HEK293 (cell line): ENCODE data around the gene MED16.

ENCODE experiments used
- CTCF ChIA-PET: fragments of 350-600 bp; formaldehyde crosslinking; extraction: SDS; loops from one replicate; lab custom pipeline; 2021; ENCODE audit warnings: antibody characterized with exemption; lab: Yijun Ruan, JAX
- POLR2A ChIA-PET: fragments of 300-600 bp; formaldehyde crosslinking; extraction: SDS; loops from one replicate; lab custom pipeline; 2020; ENCODE audit warnings: antibody characterized with exemption, inconsistent platforms; lab: Yijun Ruan, JAX
- H3K27ac ChIP-seq: fragments of 200-500 bp; sonication (Bioruptor generic); 2 replicates; pipeline ENCODE4 v1.5.1; 2014; ENCODE audit warnings: low read depth, low read length, control low read depth, inconsistent platforms; ENCODE audit errors: extremely low read depth
- H3K36me3 ChIP-seq, 2 experiments: fragments of 200-500 bp in 1 of 2; sonication (Bioruptor generic) in 1 of 2; 1 replicate in 1 of 2; 2 replicates in 1 of 2; pipeline ENCODE4 v1.5.1; 2014 to 2017; ENCODE audit warnings: inconsistent platforms in 2 of 2, low read length in 2 of 2; ENCODE audit not compliant: control insufficient read depth in 2 of 2, insufficient read depth in 1 of 2
- H3K4me1 ChIP-seq: fragments of 200-500 bp; sonication (Bioruptor generic); 2 replicates; pipeline ENCODE4 v1.5.1; 2014; ENCODE audit warnings: mild to moderate bottlenecking, low read length, inconsistent platforms; ENCODE audit not compliant: control insufficient read depth, insufficient read depth
- H3K4me3 ChIP-seq: 2 replicates; pipeline ENCODE4 v1.5.1; 2011; ENCODE audit warnings: low read depth, mild to moderate bottlenecking, control low read depth, low read length, moderate library complexity
- H3K9me3 ChIP-seq: fragments of 200-500 bp; sonication (Bioruptor generic); 2 replicates; pipeline ENCODE4 v1.5.1; 2014; ENCODE audit warnings: low read depth, low read length, inconsistent platforms; ENCODE audit not compliant: control insufficient read depth, insufficient read depth
- BCL6B ChIP-seq: fragments of 450-650 bp; formaldehyde crosslinking; IDR thresholded peaks from 2 replicates; pipeline ENCODE4 v1.5.1; 2017; ENCODE audit warnings: missing biosample characterization, missing genetic modification characterization
- IKZF3 ChIP-seq: fragments of 450-650 bp; IDR thresholded peaks from 2 replicates; pipeline ENCODE4 v1.5.0; 2018; ENCODE audit warnings: missing biosample characterization, mild to moderate bottlenecking, missing genetic modification characterization, moderate library complexity
- KLF8 ChIP-seq: fragments of 450-650 bp; formaldehyde crosslinking; IDR thresholded peaks from 2 replicates; pipeline ENCODE4 v1.5.1; 2016; ENCODE audit warnings: missing biosample characterization, missing genetic modification characterization
- PBX3 ChIP-seq: sonication (generic); formaldehyde crosslinking; IDR thresholded peaks from 2 replicates; pipeline ENCODE4 v1.8.1; 2022; ENCODE audit warnings: mild to moderate bottlenecking, moderate library complexity, missing genetic modification reagents
- SCRT2 ChIP-seq: fragments of 450-650 bp; formaldehyde crosslinking; IDR thresholded peaks from 2 replicates; pipeline ENCODE4 v1.5.1; 2016; ENCODE audit warnings: missing biosample characterization, missing genetic modification characterization
- SP2 ChIP-seq: fragments of 450-650 bp; formaldehyde crosslinking; IDR thresholded peaks from 2 replicates; pipeline ENCODE4 v1.5.1; 2016; ENCODE audit warnings: missing biosample characterization, missing genetic modification characterization
- SP3 ChIP-seq: fragments of 450-650 bp; formaldehyde crosslinking; IDR thresholded peaks from 2 replicates; pipeline ENCODE4 v1.5.1; 2016; ENCODE audit warnings: missing biosample characterization, missing genetic modification characterization
- YY1 ChIP-seq: fragments of 450-650 bp; formaldehyde crosslinking; IDR thresholded peaks from 2 replicates; pipeline ENCODE4 v1.5.1; 2018; ENCODE audit warnings: missing biosample characterization, missing genetic modification characterization
- ZBTB20 ChIP-seq: fragments of 450-650 bp; formaldehyde crosslinking; IDR thresholded peaks from 2 replicates; pipeline ENCODE4 v1.5.1; 2016; ENCODE audit warnings: missing biosample characterization, missing genetic modification characterization
- ZBTB48 ChIP-seq: fragments of 450-650 bp; formaldehyde crosslinking; IDR thresholded peaks from 2 replicates; pipeline ENCODE4 v1.5.1; 2016; ENCODE audit warnings: missing biosample characterization, missing genetic modification characterization
- ZEB2 ChIP-seq: fragments of 450-650 bp; formaldehyde crosslinking; IDR thresholded peaks from 2 replicates; pipeline ENCODE4 v1.5.1; 2016; ENCODE audit warnings: missing biosample characterization, missing genetic modification characterization
- ZNF155 ChIP-seq: fragments of 450-650 bp; formaldehyde crosslinking; IDR thresholded peaks from 2 replicates; pipeline ENCODE4 v1.5.1; 2016; ENCODE audit warnings: missing biosample characterization, missing genetic modification characterization
- ZNF174 ChIP-seq: fragments of 450-650 bp; formaldehyde crosslinking; IDR thresholded peaks from 2 replicates; pipeline ENCODE4 v1.5.0; 2017; ENCODE audit warnings: missing biosample characterization, mild to moderate bottlenecking, missing genetic modification characterization
- ZNF341 ChIP-seq: fragments of 450-650 bp; formaldehyde crosslinking; IDR thresholded peaks from 2 replicates; pipeline ENCODE4; 2016; ENCODE audit warnings: low read depth, missing biosample characterization, missing genetic modification characterization
- ZNF362 ChIP-seq: fragments of 450-650 bp; formaldehyde crosslinking; IDR thresholded peaks from 2 replicates; pipeline ENCODE4 v1.5.1; 2016; ENCODE audit warnings: missing biosample characterization, missing genetic modification characterization
- ZNF423 ChIP-seq: fragments of 450-650 bp; formaldehyde crosslinking; IDR thresholded peaks from 2 replicates; pipeline ENCODE4 v1.5.1; 2016; ENCODE audit warnings: missing biosample characterization, missing genetic modification characterization
- ZNF529 ChIP-seq: fragments of 450-650 bp; formaldehyde crosslinking; IDR thresholded peaks from 2 replicates; pipeline ENCODE4 v1.5.1; 2017; ENCODE audit warnings: missing genetic modification characterization, missing biosample characterization; ENCODE audit not compliant: insufficient replicate concordance
- ZNF600 ChIP-seq: fragments of 450-650 bp; formaldehyde crosslinking; IDR thresholded peaks from 2 replicates; pipeline ENCODE4 v1.5.1; 2016; ENCODE audit warnings: missing biosample characterization, missing genetic modification characterization
- ZNF624 ChIP-seq: fragments of 450-650 bp; formaldehyde crosslinking; IDR thresholded peaks from 2 replicates; pipeline ENCODE4 v1.5.1; 2017; ENCODE audit warnings: missing biosample characterization, missing genetic modification characterization
- ZNF768 ChIP-seq: fragments of 450-650 bp; formaldehyde crosslinking; IDR thresholded peaks from 2 replicates; pipeline ENCODE4 v1.5.1; 2018; ENCODE audit warnings: missing biosample characterization, mild to moderate bottlenecking, missing genetic modification characterization
- ZNF830 ChIP-seq: fragments of 450-650 bp; IDR thresholded peaks from 2 replicates; pipeline ENCODE4 v1.5.0; 2018; ENCODE audit warnings: missing biosample characterization, missing genetic modification characterization, low read depth, mild to moderate bottlenecking, moderate library complexity

Gene MED16

GRCh38 chr19:873561-874041, 19.4 kb downstream of the MED16 start:
- no peaks in the 10 kb centered on the region; the same call in 1 of the 2 replicates for H3K4me1 ChIP-seq
- no peaks in the 10 kb centered on the region for H3K9me3 ChIP-seq
- ChIA-PET CTCF (interaction anchor here (0.7 kb wide), 1 partner anchor 237 kb away, joined by 3 read pairs; no protein-coding TSS in a partner anchor), POLR2A (no interaction called here)
- H3K4me3 ChIP-seq, result no peak overlapping the region
- no peak overlapping the region for H3K27ac ChIP-seq
- TF ChIP-seq ZNF600 (0 out of 2 replicates have a peak, but pooled peaks have one; percentile 18), ZNF362 (tag by site-specific recombination) (no peak)
- H3K36me3 ChIP-seq, result peaks cover 7 to 56% of the 10 kb centered on the region in 2 experiments; a peak in 2 of 3 replicates

- TF ChIP-seq ZNF768 (tag by site-specific recombination) (no peak), ZBTB48 (tag by site-specific recombination) (no peak), SCRT2 (tag by site-specific recombination) (no peak), ZNF830 (no peak), ZNF341 (tag by site-specific recombination) (no peak), ZNF423 (tag by site-specific recombination) (no peak), BCL6B (tag by site-specific recombination) (no peak), ZEB2 (tag by site-specific recombination) (no peak), IKZF3 (tag by site-specific recombination) (no peak), ZNF174 (tag by site-specific recombination) (no peak), KLF8 (tag by site-specific recombination) (no peak), ZNF155 (no peak), PBX3 (no peak), ZNF624 (no peak), ZNF529 (tag by site-specific recombination) (no peak), ZBTB20 (tag by site-specific recombination) (no peak), SP2 (no peak), SP3 (tag by site-specific recombination) (no peak), YY1 (tag by site-specific recombination) (no peak)
- Histone ChIP-seq H3K36me3 (peaks cover 7 to 61% of the 10 kb centered on the region in 2 experiments; a peak in 2 of 3 replicates), H3K9me3 (no peaks in the 10 kb centered on the region), H3K27ac (no peak overlapping the region), H3K4me3 (no peak overlapping the region), H3K4me1 (no peaks in the 10 kb centered on the region; the same call in 1 of the 2 replicates)
- ChIA-PET CTCF (no interaction called here), POLR2A (interaction anchor here (0.5 kb wide), 1 partner anchor 25 kb away, joined by 3 read pairs; no protein-coding TSS in a partner anchor)
Observed at GRCh38 chr19:873084-873483, 19.9 kb downstream of the MED16 start.
